HG03060 (cell line): ENCODE measurements around the gene AGO4.
"Not testable (repeated sequence)": the region's sequence is repeated elsewhere in the genome, so short reads cannot be mapped to it uniquely, and the experiment has no call there.

Source experiments
- ATAC-seq: cut with Tn5 transposase; IDR thresholded peaks from one replicate; pipeline ENCODE4 v1.9.1; 2021; ENCODE audit warnings: low read depth, moderate number of reproducible peaks; ENCODE audit not compliant: unreplicated experiment

The AGO4 gene

GRCh38 chr1:35863136-35863535 lies 55.3 kb downstream of the AGO4 start:
- ATAC-seq, result no peak

- ATAC-seq, result no peak
Measured at GRCh38 chr1:35863881-35864625, 56.2 kb downstream of the AGO4 start.

DNA sequence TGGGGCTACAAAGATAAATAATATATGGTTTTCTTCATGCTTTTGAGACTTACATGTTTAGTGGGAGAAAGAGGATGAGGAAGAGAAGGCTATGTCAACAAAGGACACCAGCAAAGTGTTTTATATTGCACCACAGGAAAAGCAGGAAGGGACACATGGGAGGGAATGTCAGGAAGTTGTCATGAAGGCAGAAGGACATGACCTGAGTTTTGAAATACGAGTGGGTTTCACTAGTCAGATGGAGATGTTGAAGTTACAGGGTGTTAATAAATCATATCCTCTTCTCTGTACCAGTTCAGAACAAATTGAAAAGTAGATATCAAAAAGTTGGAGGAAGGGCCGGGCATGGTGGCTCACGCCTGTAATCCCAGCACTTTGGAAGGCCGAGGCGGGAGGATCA lies 57.0 kb downstream of the AGO4 start:
- no peak for ATAC-seq

DNA sequence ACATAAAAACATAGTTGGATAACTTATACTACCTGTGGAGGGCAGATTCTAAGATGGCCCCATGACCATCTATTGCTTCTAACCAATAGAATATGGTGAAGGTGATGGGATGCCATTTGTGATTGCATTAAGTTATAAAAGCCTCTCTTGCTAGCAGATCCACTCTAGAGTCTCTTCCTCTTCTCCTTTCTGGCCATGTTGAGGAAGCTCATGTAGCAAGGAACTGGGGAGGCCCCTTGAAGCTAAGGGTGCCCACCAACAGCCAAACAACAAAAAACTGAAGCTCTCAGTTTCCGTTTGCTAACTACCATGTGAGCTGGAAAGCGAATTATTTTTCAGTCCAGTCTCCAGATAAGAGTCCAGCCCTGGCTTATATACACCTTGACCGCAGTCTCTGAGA lies 59.2 kb downstream of the AGO4 start:
- ATAC-seq, result no peak

DNA sequence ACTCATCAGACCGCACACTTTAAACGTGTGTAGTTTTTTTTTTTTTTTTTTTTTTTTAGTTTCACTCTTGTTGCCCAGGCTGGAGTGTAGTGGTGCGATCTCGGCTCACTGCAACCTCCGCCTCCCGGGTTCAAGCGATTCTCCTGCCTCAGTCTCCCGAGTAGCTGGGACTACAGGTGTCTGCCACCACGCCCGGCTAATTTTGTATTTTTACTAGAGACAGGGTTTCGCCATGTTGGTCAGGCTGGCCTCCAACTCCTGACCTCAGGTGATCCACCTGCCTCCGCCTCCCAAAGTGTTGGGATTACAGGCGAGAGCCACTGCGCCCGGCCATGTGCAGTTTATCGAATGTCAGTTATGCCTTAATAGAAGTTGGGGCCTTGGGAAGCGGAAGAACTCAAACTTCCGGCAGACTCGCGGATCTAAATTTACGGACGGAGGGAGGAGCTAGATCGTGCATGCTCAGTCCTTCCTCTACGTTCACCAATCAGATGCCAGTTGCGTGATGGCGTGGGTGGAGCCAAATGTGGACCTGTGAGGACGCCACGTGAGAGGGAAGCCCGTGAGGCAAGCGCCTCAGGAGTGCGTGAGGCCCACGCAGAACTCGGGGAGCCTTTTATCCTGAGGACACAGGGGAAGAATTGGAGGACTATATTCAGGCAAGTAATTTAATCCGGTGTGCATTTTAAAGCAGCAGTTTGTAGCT lies 61.6 kb downstream of the AGO4 start:
- ATAC-seq, result not testable (repeated sequence)

GRCh38 chr1:35870651-35871309 lies 63.0 kb downstream of the AGO4 start:
- ATAC-seq, result no peak

DNA sequence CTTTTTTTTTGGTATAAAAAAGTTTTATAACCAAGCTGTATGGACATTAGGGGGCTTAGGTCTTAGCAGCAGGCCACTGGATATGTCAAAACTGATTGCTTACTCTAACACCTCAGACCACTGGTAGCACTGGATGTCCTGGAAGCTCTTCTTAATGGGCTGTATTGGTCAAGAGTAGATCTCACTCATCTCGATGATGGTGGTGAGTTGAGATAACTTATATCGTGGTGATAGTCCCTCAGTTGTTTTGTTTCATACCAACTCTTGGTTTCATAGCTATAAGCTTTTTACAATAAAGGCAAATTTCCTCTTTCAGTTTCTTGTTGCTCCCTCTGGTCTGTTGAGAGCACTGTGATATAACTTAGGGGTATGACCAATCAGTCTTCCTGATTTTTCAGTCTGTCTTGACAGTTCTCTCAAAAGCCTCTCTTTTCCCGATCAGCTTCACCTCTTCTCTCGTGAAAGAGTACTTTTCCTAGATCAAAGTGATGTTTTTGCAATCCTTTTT lies 65.5 kb downstream of the AGO4 start:
- ATAC-seq, result no peak

DNA sequence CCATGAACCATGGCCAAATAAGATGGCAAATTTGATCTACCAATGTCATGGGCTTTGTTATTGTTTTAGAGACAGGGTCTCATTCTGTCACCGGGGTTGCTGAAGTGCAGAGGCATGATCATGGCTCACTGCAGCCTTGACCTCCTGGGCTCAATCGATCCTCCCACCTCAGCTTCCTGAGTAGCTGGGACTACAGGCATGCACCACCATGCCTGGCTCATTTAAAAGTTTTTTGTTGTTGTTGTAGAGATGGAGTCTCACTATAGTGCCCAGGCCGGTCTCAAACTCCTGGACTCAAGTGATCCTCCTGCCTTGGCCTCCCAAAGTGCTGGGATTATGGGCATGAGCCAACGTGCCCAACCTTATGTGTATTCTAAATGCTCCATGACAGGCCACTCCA lies 66.3 kb downstream of the AGO4 start:
- not testable (repeated sequence) for ATAC-seq

GRCh38 chr1:35876988-35877387 lies 69.2 kb downstream of the AGO4 start:
- ATAC-seq, result no peak

DNA sequence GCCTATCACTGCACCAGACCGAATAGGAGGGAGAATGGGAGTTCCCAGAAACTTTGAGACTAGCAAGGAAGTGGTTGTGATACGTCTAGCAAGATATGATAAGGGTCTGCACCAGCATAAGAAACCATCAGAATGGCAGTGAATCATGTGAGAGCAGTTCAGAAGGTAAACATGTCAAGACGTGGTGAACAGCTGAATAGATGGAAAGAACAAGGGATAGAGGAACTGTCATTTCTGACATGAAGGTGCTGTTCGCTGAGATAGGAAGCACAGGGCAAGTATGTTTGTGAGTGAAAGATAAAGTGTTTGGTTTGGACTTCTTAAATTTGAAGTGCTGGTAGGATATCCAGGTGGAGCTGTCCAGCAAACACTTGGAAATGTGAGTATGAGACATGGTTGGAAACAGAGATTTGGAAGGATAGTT lies 74.0 kb downstream of the AGO4 start:
- ATAC-seq, result no peak

GRCh38 chr1:35882586-35882944 lies 74.7 kb downstream of the AGO4 start:
- no peak for ATAC-seq

- peak; percentile 66 for ATAC-seq
Measured at GRCh38 chr1:35882945-35883634, 75.3 kb downstream of the AGO4 start, which contains the start of gene AGO1. AGO1 (plus strand) TSS chr1:35883209; CDS start chr1:35883422, 213 bp downstream.

- no peak for ATAC-seq
Measured at GRCh38 chr1:35883635-35884101, 75.9 kb downstream of the AGO4 start.

DNA sequence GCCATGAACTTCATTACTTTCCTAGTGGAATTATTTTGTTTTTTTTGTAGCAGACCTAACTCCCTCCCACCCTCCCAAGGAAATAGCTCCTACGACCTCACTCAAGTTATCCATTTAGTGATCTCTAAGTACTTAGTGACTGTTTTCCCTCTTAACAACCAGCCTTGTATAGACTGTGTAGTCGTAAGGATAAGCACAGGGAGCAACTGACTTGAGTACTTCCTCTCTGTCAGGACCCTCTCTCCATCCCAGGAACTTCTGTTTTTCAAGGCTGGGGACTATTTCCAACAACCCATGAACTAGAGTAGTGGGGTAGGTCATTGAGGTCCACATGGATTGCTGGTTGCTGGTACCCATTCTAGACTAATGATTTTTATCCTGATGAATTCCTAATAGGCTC lies 77.1 kb downstream of the AGO4 start:
- no peak for ATAC-seq

DNA sequence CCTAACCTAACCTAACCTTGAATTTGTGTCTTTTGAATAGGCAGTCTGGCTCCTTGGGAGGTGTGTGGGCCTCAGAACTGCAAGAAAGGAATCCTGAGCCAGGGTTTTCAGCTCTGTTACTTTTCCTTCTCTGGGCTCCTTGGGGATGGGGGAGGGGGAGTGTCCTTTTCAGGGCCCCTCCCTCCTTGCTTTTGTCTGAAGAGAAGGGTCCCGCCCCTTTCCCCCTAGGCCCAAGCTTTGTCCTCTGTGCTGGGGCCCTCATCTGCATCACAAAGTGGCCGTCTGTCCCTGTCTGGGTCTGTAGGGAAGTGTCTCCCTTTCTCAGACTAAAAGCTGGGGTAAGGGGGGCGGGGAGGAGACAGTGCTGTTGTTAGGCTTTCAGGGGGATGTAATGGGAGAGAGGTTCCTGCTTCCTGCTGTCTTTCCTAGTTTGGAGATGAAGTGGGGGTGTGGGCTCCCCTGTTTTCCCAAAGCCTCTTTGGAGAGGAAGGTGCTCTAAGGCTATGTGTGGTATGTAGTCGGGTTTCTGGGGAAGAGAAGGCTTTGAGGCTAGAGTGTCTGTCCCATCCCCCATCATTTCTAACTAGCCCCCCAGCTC lies 78.2 kb downstream of the AGO4 start:
- no peak for ATAC-seq

DNA sequence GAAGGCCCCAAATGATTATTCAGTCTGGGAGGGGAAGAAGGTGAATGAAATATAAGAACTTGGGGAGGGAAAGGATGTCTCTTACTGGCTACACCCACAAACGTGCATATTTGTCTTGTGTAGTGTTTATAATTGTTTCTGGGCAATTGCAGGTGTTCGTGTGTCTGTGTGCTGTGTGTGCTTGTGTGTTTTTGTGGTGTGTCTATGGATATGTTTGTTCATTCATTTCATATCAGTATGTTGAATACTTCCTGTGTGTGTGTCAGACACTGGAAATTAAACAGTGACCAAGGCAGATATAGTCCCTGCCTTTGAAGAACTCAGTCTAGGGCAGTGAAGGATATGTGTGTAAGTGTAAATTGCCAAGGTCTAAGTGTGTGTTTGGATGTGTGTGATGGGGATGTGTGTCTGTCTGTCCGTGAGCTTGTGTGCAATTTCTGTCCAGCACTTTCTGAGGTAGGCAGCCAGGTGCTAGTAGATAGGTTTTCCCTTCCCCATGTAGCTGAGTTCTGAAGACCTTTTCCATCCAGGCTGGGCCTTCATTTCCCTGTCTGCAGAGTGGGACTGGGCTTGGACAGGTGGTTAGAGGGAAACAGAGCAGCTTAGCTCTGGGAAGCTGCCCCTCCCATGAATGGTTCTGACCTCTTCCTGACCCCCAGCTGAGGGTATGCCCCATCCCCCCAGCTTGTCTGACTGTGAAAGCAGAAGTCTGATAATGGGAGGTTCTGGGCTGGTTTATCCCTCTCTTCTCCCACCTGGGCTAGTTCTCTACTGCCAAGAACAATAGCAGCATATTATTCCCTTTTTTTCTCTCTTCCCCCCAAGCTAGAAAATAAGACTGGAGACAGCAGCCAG lies 79.0 kb downstream of the AGO4 start:
- ATAC-seq, result no peak

GRCh38 chr1:35887508-35887907 lies 79.7 kb downstream of the AGO4 start:
- ATAC-seq, result no peak

DNA sequence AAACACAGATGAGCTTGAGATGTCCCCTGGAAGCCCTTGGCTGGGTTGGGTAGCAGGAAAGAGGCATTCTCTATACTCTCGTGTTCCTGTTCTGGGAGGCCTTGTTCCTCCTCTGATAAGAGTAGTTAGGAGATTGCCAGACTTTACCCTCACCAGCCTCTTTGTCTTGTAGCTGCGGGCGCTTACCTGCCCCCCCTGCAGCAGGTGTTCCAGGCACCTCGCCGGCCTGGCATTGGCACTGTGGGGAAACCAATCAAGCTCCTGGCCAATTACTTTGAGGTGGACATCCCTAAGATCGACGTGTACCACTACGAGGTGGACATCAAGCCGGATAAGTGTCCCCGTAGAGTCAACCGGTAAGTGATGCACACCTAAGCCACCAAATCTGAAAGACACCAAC lies 80.4 kb downstream of the AGO4 start:
- no peak for ATAC-seq

DNA sequence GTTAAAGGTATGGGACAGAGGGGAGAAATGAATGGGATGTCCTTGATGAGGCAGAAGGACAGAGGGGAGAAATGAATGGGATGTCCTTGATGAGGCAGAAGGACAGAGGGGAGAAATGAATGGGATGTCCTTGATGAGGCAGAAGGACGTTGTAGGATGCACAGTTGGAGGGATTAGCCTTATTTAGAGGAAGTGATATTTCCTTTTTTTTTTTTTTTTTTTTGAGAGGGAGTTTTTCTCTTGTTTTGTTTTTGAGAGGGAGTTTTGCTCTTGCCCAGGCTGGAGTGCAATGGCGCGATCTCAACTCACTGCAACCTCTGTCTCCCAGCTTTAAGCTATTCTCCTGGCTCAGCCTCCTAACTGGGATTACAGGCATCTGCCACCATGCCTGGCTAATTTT lies 81.2 kb downstream of the AGO4 start:
- ATAC-seq, result not testable (repeated sequence)
